A673 (cell line): Measurements from ENCODE around the gene UBE4B. TPM values are rescaled to one million over a fixed set of nuclear protein-coding genes. Genes with fewer than 3 reads are reported as not detected.

Source experiments
- BruUV-seq: library from RNA; stranded (reverse); fragments of 400-500 nt; replicated peaks from 2 replicates; lab custom pipeline; 2021; lab: Mats Ljungman, UMichigan
- CTCF ChIA-PET: fragments of 300-600 bp; sonication (Branson Sonifier 250); formaldehyde crosslinking; loops from one replicate; lab custom pipeline; 2022; ENCODE audit warnings: antibody characterized with exemption; lab: Charles Lee
- POLR2A ChIA-PET: fragments of 300-600 bp; sonication (Branson Sonifier 250); formaldehyde crosslinking; loops from one replicate; lab custom pipeline; 2022; ENCODE audit warnings: antibody characterized with exemption; ENCODE audit not compliant: low non-redundant PET; lab: Charles Lee
- DNase-seq: peaks from one replicate; pipeline ENCODE4 v3.0.0-alpha.2; 2015; ENCODE audit warnings: low spot score
- H3K27ac ChIP-seq: fragments of 200-600 bp; sonication (generic); 2 replicates; pipeline ENCODE4 v1.5.1; 2016; ENCODE audit warnings: mixed run types, low read depth, mild to moderate bottlenecking, mixed read lengths, antibody characterized with exemption, low read length; ENCODE audit not compliant: poor library complexity, severe bottlenecking
- H3K27me3 ChIP-seq: fragments of 200-600 bp; sonication (generic); replicated peaks from 2 replicates; pipeline ENCODE4 v1.6.1; 2017; ENCODE audit warnings: mixed run types, low read depth, mild to moderate bottlenecking, mixed read lengths, antibody characterized with exemption, low read length; ENCODE audit not compliant: insufficient read depth, poor library complexity
- H3K36me3 ChIP-seq: fragments of 200-600 bp; sonication (generic); 2 replicates; pipeline ENCODE4 v1.6.1; 2016; ENCODE audit warnings: mixed run types, mild to moderate bottlenecking, mixed read lengths, antibody characterized with exemption, low read length; ENCODE audit not compliant: insufficient read depth, poor library complexity, severe bottlenecking
- H3K4me1 ChIP-seq: fragments of 200-600 bp; sonication (generic); 2 replicates; pipeline ENCODE4 v1.6.1; 2017; ENCODE audit warnings: mixed run types, mild to moderate bottlenecking, mixed read lengths, antibody characterized with exemption, low read length; ENCODE audit not compliant: insufficient read depth, poor library complexity, severe bottlenecking
- H3K4me3 ChIP-seq: fragments of 200-600 bp; sonication (generic); 2 replicates; pipeline ENCODE4 v1.5.1; 2016; ENCODE audit warnings: low read depth, mixed run types, mild to moderate bottlenecking, mixed read lengths, low read length; ENCODE audit not compliant: poor library complexity, severe bottlenecking
- H3K9me3 ChIP-seq: fragments of 200-600 bp; sonication (generic); 2 replicates; pipeline ENCODE4 v1.6.1; 2016; ENCODE audit warnings: mixed run types, low read depth, mild to moderate bottlenecking, mixed read lengths, antibody characterized with exemption, low read length; ENCODE audit not compliant: poor library complexity, severe bottlenecking
- CTCF ChIP-seq: fragments of 300-800, 200-600 bp; sonication (generic); conservative IDR thresholded peaks from 2 replicates; pipeline ENCODE4 v1.5.1; 2017; ENCODE audit warnings: low read depth, mild to moderate bottlenecking, antibody characterized with exemption, low read length, moderate library complexity, mixed read lengths
- EZH2 ChIP-seq: fragments of 200-600 bp; sonication (generic); IDR thresholded peaks from 2 replicates; pipeline ENCODE4 v1.6.1; 2017; ENCODE audit warnings: borderline replicate concordance, low read depth, mild to moderate bottlenecking, mixed read lengths, antibody characterized with exemption, low read length; ENCODE audit not compliant: poor library complexity, severe bottlenecking
- intact Hi-C: fragments of 100-400 bp; cut with micrococcal nuclease; formaldehyde crosslinking; loops from one replicate; pipeline ENCODE4 v1.10.0; 2022; ENCODE audit not compliant: unreplicated experiment
- microRNA-seq: library from miRNA; unstranded; fragments of <30 nt; microRNA quantifications from one replicate; pipeline ENCODE4 v1.2.0, GENCODE V29; 2021
- total RNA-seq: library from RNA; stranded (reverse); gene quantifications from 2 replicates; pipeline ENCODE4 v1.2.3, GENCODE V29; 2021

Gene UBE4B
- total RNA-seq, 1 experiment from 2014 or later = 58.0 TPM

- POLR2A ChIA-PET = no interaction called here
- H3K9me3 ChIP-seq = no peaks in the 10 kb centered on the region
- no peaks in the 10 kb centered on the region for H3K4me1 ChIP-seq
- BruUV-seq = no TSS peak
- intact Hi-C loops = no loop called here
- no peak overlapping the region for H3K27ac ChIP-seq
- CTCF ChIA-PET = no interaction called here
- H3K36me3 ChIP-seq = no peaks in the 10 kb centered on the region
- H3K4me3 ChIP-seq = no peak overlapping the region
- TF ChIP-seq EZH2 (no peak), CTCF (no peak)
- no peak for DNase-seq
- H3K27me3 ChIP-seq = no peaks in the 10 kb centered on the region
Observed at GRCh38 chr1:10229903-10230302, 197.1 kb downstream of the UBE4B start.

Small RNAs within 50 kb of the gene (microRNA-seq; reads per million reads assigned to microRNA genes)
- gene MIR1273D = not detected

Other genes starting within 250 kb of the UBE4B start
- 77.4 and 85.3 TPM in 2 replicates for gene CLSTN1, start 209.0 kb upstream of the UBE4B start, total RNA-seq
- 14.6 and 22.0 TPM in 2 replicates for gene CTNNBIP1, start 122.7 kb upstream of the UBE4B start, total RNA-seq
- 53.7 and 56.5 TPM in 2 replicates for gene LZIC, start 89.6 kb upstream of the UBE4B start, total RNA-seq
- 4.3 and 4.5 TPM in 2 replicates for gene NMNAT1, start 89.5 kb upstream of the UBE4B start, total RNA-seq
- 1.6 TPM in 1 of 2 replicates, not detected in the other for gene RBP7, start 35.7 kb upstream of the UBE4B start, total RNA-seq
- 69.5 and 71.7 TPM in 2 replicates for gene KIF1B, start 177.6 kb downstream of the UBE4B start, total RNA-seq